ENCODE measurements around the gene GRID1. TPM values are rescaled to one million over a fixed set of nuclear protein-coding genes. Genes with fewer than 3 reads are reported as not detected.

The GRID1 gene
- total and polyA plus RNA-seq, 10 donors: 0.06 to 0.42 (median 0.15) TPM; not detected in 4

DNA sequence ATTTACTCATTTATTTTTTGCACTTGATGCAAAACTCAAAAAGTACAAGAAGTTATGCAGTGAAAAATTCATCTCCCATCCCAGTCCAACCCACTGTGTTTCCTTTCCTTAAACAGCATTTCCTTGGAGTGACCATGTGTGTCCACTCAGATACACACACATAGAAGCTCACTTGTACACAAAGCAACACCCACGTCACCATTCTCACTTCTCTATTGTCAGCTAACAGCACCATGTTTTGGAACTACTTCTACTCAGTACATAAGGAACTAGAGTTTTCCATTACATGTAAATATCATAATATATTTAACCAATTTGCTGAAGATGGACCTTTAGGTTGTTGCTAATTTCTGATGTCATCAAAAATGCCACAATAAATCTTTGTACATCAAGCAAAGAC lies 167.6 kb downstream of the GRID1 start:
- Histone ChIP-seq H3K27me3 (replicated peaks in 1 of 7) (peaks cover 0 to 31% (median 0%) of the 10 kb centered on the region in 7 donors), H3K27ac (no peak overlapping the region), H3K4me3 (no peak overlapping the region), H3K36me3 (no peaks in the 10 kb centered on the region), H3K9me3 (no peaks in the 10 kb centered on the region), H3K4me1 (no peaks in the 10 kb centered on the region)
- 0 to 76% (median 55%) methylated on average over 1 of the region's 1 CpG for WGBS, 5 donors
- TF ChIP-seq, protein P1, sequence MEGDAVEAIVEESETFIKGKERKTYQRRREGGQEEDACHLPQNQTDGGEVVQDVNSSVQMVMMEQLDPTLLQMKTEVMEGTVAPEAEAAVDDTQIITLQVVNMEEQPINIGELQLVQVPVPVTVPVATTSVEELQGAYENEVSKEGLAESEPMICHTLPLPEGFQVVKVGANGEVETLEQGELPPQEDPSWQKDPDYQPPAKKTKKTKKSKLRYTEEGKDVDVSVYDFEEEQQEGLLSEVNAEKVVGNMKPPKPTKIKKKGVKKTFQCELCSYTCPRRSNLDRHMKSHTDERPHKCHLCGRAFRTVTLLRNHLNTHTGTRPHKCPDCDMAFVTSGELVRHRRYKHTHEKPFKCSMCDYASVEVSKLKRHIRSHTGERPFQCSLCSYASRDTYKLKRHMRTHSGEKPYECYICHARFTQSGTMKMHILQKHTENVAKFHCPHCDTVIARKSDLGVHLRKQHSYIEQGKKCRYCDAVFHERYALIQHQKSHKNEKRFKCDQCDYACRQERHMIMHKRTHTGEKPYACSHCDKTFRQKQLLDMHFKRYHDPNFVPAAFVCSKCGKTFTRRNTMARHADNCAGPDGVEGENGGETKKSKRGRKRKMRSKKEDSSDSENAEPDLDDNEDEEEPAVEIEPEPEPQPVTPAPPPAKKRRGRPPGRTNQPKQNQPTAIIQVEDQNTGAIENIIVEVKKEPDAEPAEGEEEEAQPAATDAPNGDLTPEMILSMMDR (IDR thresholded peaks at IDR 0.05 in 8 of 11, conservative IDR thresholded peaks at IDR 0.05 in 3 of 11): no peak
- TF ChIP-seq POLR2A (IDR thresholded peaks at IDR 0.05) (no peak), POLR2AphosphoS5 (IDR thresholded peaks at IDR 0.05) (no peak)
- intact Hi-C loops (cut with DNase I; ENCODE audit: low total_unique reads): no loop called here
- DNase-seq: no peak

DNA sequence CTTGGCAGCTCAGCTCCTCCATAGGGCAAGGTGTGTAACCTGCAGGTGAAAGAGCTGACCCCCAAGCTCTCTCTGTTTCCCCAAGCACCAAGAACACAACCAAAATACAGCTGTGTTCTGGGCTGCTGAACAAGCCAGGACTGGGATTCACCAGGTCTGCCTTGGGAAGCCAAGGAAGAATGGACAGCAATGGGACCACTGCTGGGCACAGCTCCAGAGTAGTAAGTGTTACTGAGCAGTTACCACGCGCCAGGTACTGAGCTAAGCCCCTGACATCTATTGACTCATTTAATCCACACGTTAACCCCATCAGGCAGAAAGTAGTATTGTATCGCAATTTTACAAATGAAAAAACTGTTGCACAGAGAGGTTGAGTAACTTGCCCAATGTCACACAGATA lies 168.3 kb downstream of the GRID1 start:
- intact Hi-C loops (cut with DNase I; ENCODE audit: low total_unique reads): no loop called here
- Histone ChIP-seq H3K27me3 (replicated peaks in 1 of 7) (peaks cover 0 to 31% (median 0%) of the 10 kb centered on the region in 7 donors), H3K4me3 (no peak overlapping the region), H3K9me3 (no peaks in the 10 kb centered on the region), H3K27ac (no peak overlapping the region), H3K4me1 (no peaks in the 10 kb centered on the region), H3K36me3 (no peaks in the 10 kb centered on the region)
- DNase-seq: no peak
- TF ChIP-seq POLR2AphosphoS5 (IDR thresholded peaks at IDR 0.05): no peak
- no peak for TF ChIP-seq POLR2A (IDR thresholded peaks at IDR 0.05)
- TF ChIP-seq, protein P1 (IDR thresholded peaks at IDR 0.05 in 8 of 11, conservative IDR thresholded peaks at IDR 0.05 in 3 of 11): no peak
- WGBS, 5 donors: 85 to 90% (median 86%) methylated on average over 4 of the region's 4 CpGs

DNA sequence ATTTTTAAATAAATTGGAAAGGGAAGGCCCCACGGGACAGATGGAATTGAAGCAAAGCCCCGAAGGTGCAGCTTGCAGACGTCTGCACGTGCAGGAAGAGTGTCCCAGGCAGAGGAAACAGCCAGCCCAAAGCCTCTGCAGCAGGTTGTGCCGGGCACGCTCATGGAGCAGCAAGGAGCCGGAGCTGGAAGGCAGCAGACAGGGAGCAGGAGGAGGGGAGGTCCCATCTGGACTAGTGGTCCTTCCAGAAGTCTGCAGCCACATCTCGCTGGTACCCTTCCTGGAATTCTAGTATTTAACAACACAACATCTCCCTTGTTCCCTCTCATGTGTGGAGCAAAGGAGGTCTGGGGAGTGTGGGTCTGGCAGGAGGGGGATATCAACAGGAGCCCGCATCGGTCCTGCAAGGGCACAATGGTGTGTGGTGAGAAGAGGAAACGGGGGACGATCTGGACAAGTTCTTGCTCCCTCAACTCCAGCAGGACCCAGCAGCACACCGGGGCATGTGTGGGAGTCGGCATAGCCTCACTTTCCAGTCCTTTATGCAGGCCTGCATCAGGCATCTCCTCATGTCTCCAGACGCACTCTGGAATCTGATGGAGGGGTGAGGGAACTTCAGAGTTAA lies 169.3 kb downstream of the GRID1 start:
- Histone ChIP-seq H3K4me1 (no peaks in the 10 kb centered on the region), H3K27ac (no peak overlapping the region), H3K27me3 (replicated peaks in 1 of 7) (peaks cover 0 to 29% (median 0%) of the 10 kb centered on the region in 7 donors), H3K9me3 (no peaks in the 10 kb centered on the region), H3K4me3 (no peak overlapping the region), H3K36me3 (no peaks in the 10 kb centered on the region)
- intact Hi-C loops (cut with DNase I; ENCODE audit: low total_unique reads): no loop called here
- DNase-seq: peak; percentile 66
- TF ChIP-seq POLR2AphosphoS5 (IDR thresholded peaks at IDR 0.05) (no peak), POLR2A (IDR thresholded peaks at IDR 0.05) (no peak)
- TF ChIP-seq, protein P1 (IDR thresholded peaks at IDR 0.05 in 8 of 11, conservative IDR thresholded peaks at IDR 0.05 in 3 of 11): no peak
- 58 to 71% (median 68%) methylated on average over 15 of the region's 15 CpGs for WGBS, 5 donors

DNA sequence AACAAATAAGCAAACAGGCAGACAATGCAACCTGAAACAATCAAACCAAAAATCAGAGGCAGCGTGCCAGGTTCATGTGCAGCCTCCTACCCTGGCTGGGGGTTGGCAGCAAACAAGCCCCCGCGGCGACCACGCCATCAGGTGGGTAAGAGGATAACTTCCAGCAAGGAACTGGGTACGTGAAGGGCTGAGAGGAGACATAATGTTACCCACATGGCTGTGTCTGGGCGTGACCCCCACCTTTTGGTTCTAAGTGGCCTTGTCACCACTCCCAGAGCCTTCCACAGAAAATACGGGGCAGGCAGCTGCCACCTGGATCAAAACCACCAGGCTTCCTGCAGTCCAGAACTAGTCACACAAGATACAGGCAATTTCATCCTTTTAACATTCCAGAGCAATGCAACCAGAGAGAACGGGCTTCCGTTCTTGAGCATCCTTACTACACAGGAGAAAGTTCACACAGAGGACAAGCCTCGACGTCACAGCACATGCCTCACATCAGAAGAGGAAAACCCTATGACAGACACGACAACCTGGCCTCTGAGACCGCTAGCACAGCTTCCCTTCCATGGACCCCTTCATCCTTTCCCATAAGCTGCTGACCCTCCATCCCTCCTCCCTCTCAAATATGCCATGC lies 171.0 kb downstream of the GRID1 start:
- intact Hi-C loops (cut with DNase I; ENCODE audit: low total_unique reads): no loop called here
- DNase-seq: no peak
- no peaks in the 10 kb centered on the region for H3K36me3 ChIP-seq
- 74 to 83% (median 77%) methylated on average over 14 of the region's 14 CpGs for WGBS, 5 donors
- H3K4me1 ChIP-seq: no peaks in the 10 kb centered on the region
- H3K9me3 ChIP-seq: no peaks in the 10 kb centered on the region
- TF ChIP-seq, protein P1 (IDR thresholded peaks at IDR 0.05 in 8 of 11, conservative IDR thresholded peaks at IDR 0.05 in 3 of 11): no peak
- TF ChIP-seq POLR2A (IDR thresholded peaks at IDR 0.05): no peak
- no peak for TF ChIP-seq POLR2AphosphoS5 (IDR thresholded peaks at IDR 0.05)
- peaks cover 0 to 29% (median 0%) of the 10 kb centered on the region in 7 donors for H3K27me3 ChIP-seq (replicated peaks in 1 of 7)
- no peak overlapping the region for H3K27ac ChIP-seq
- H3K4me3 ChIP-seq: no peak overlapping the region
